ENCODE measurements around the gene FER1L5. TPM values are rescaled to one million over a fixed set of nuclear protein-coding genes. Genes with fewer than 3 reads are reported as not detected.

Gene FER1L5
- total RNA-seq, 1 experiment from 2014 or later: 1.2 TPM

- peaks cover 33 to 78% (median 77%) of the 10 kb centered on the region in 3 experiments; a peak in 6 of 7 replicates for H3K36me3 Mint-ChIP-seq (ENCODE audit: insufficient read depth in 1 of 3, low read depth in 3 of 3)
Measured at GRCh38 chr2:96733931-96734330, 91.4 kb downstream of the FER1L5 start.

More at GRCh38 chr2:96733931-96734330, 91.4 kb downstream of the FER1L5 start:
- no peak overlapping the region for H3K9ac ChIP-seq (ENCODE audit: extremely low read depth, insufficient read length, low read length)
- H3K14ac ChIP-seq (ENCODE audit: insufficient read depth, low read length): no peak overlapping the region
- no peak overlapping the region for H2AFZ ChIP-seq (ENCODE audit: low read length)
- no peaks in the 10 kb centered on the region for H3K23me2 ChIP-seq (ENCODE audit: insufficient read length, low read depth, low read length, poor library complexity, severe bottlenecking)
- no peak overlapping the region for H3K4me3 Mint-ChIP-seq
- peaks cover 3% of the 10 kb centered on the region; the same call in 1 of the 2 replicates for H3K79me2 ChIP-seq (ENCODE audit: insufficient read depth, low read length)
- no peak overlapping the region for H2BK5ac ChIP-seq (ENCODE audit: insufficient read length, low read length)
- H3K18ac ChIP-seq (ENCODE audit: insufficient read length, low read depth, low read length): no peak overlapping the region
- no peak overlapping the region for H2BK15ac ChIP-seq (ENCODE audit: low read depth, low read length)
- no peak overlapping the region for H3K4ac ChIP-seq (ENCODE audit: low read depth, low read length)
- no peak overlapping the region for H3K23ac ChIP-seq (ENCODE audit: insufficient read length, low read depth, low read length)
- no peak overlapping the region for H4K8ac ChIP-seq (replicated peaks; ENCODE audit: insufficient read length, low read depth, low read length)
- no peak overlapping the region for H4K5ac ChIP-seq (ENCODE audit: insufficient read length, low read depth, low read length)
- H3K4me1 ChIP-seq (ENCODE audit: insufficient read depth, low read length): no peaks in the 10 kb centered on the region; the same call in 1 of the 2 replicates
- no peak overlapping the region for H2AK5ac ChIP-seq (ENCODE audit: insufficient read length, low read length)
- H3K9me3 ChIP-seq (ENCODE audit: control insufficient read depth, low read depth, low read length): no peaks in the 10 kb centered on the region
- no peak overlapping the region for H2BK20ac ChIP-seq (ENCODE audit: low read depth, low read length, poor library complexity, severe bottlenecking)
- no peak overlapping the region for H2BK12ac ChIP-seq (ENCODE audit: insufficient read length, low read depth, low read length)
- H4K20me1 ChIP-seq (ENCODE audit: control insufficient read depth, insufficient read depth, insufficient read length): no peaks in the 10 kb centered on the region
- DNase-seq: no peak
- H3K27me3 Mint-ChIP-seq (ENCODE audit: low read depth): no peaks in the 10 kb centered on the region; the same call in 1 of the 2 replicates
- H4K91ac ChIP-seq (ENCODE audit: insufficient read length, low read depth, low read length): no peak overlapping the region
- no peak overlapping the region for H3K56ac ChIP-seq (ENCODE audit: insufficient read length, low read depth, low read length)
- no peak overlapping the region for H3K27ac ChIP-seq (ENCODE audit: insufficient read length, low read depth, low read length)
- WGBS (ENCODE audit: extremely low coverage, insufficient read length, low lambda C conversion rate): no CpG with 5 or more reads among the region's 3 CpGs
- H3K4me1 Mint-ChIP-seq: peaks cover 1% of the 10 kb centered on the region in 2 experiments; a peak in 3 of 4 replicates
- no peaks in the 10 kb centered on the region for H3K79me1 ChIP-seq (ENCODE audit: insufficient read depth, low read depth, low read length, poor library complexity, severe bottlenecking)
- no peak overlapping the region for H2BK120ac ChIP-seq (ENCODE audit: low read depth, low read length, poor library complexity, severe bottlenecking)
- no peak overlapping the region for H3T11ph ChIP-seq (ENCODE audit: low read length)
- no peak overlapping the region for H3K4me2 ChIP-seq (ENCODE audit: insufficient read depth, insufficient read length, low read length)
- H3K27ac Mint-ChIP-seq: no peak overlapping the region
- no peaks in the 10 kb centered on the region for H3K27me3 ChIP-seq (ENCODE audit: insufficient read depth, low read length)
- H3K9me3 Mint-ChIP-seq: no peaks in the 10 kb centered on the region
- no peak for TF ChIP-seq CTCF (conservative IDR thresholded peaks at IDR 0.05)
